Measurements from ENCODE around the gene COPS2. TPM values are rescaled to one million over a fixed set of nuclear protein-coding genes. Genes with fewer than 3 reads are reported as not detected.
A peak's percentile ranks its signal among the peaks of the same experiment; 100 is the strongest.

Gene COPS2
- total and polyA plus RNA-seq, 2 of the 13 experiments (the other 11 are each of a cell fraction or from before 2014, with no cell fraction given), result 37.8 to 66.3 TPM

- TF ChIP-seq ZNF883 (CRISPR knock-in tag; IDR thresholded peaks at IDR 0.05; ENCODE audit: not compliant biosample characterization) (peak; percentile 6), CBX1 (IDR thresholded peaks at IDR 0.05; ENCODE audit: low read depth) (peak; percentile 78), DNMT1 (CRISPR knock-in tag; IDR thresholded peaks at IDR 0.05) (0 out of 2 replicates have a peak, but pooled peaks have one; percentile 61), PHB2 (IDR thresholded peaks at IDR 0.05; ENCODE audit: partially characterized antibody) (no peak), BRCA1 (CRISPR knock-in tag; IDR thresholded peaks at IDR 0.05) (no peak), ZNF101 (CRISPR knock-in tag; IDR thresholded peaks at IDR 0.05; ENCODE audit: borderline replicate concordance, low read depth) (no peak), SRSF9 (IDR thresholded peaks at IDR 0.05; ENCODE audit: borderline replicate concordance, insufficient read depth, low read depth, low read length, poor library complexity, severe bottlenecking) (no peak), SKI (IDR thresholded peaks at IDR 0.05; ENCODE audit: partially characterized antibody) (peak; percentile 29), ARNTL (CRISPR knock-in tag; IDR thresholded peaks at IDR 0.05) (no peak), ZNF607 (CRISPR knock-in tag; IDR thresholded peaks at IDR 0.05; ENCODE audit: borderline replicate concordance) (peak; percentile 81; the same call in 1 of the 2 replicates), ZNF30 (CRISPR knock-in tag; IDR thresholded peaks at IDR 0.05) (0 out of 2 replicates have a peak, but pooled peaks have one; percentile 64), CENPX (CRISPR knock-in tag; IDR thresholded peaks at IDR 0.05) (no peak), SMAD1 (CRISPR knock-in tag; IDR thresholded peaks at IDR 0.05; ENCODE audit: borderline replicate concordance, low read depth) (0 out of 2 replicates have a peak, but pooled peaks have one; percentile 19), SALL2 (CRISPR knock-in tag; IDR thresholded peaks at IDR 0.05) (peak; percentile 51), ZNF451 (CRISPR knock-in tag; IDR thresholded peaks at IDR 0.05) (peak; percentile 93), RXRA (CRISPR knock-in tag; IDR thresholded peaks at IDR 0.05) (peak; percentile 50; the same call in 1 of the 2 replicates), KDM5A (IDR thresholded peaks at IDR 0.05; ENCODE audit: borderline replicate concordance, low read length) (peak; percentile 92), ZNF768 (CRISPR knock-in tag; IDR thresholded peaks at IDR 0.05) (peak; percentile 27; the same call in 1 of the 2 replicates), SIX1 (CRISPR knock-in tag; IDR thresholded peaks at IDR 0.05; ENCODE audit: borderline replicate concordance) (peak; percentile 79; the same call in 1 of the 2 replicates), ZNF660 (CRISPR knock-in tag; IDR thresholded peaks at IDR 0.05; ENCODE audit: borderline replicate concordance, low read depth) (no peak), ISL2 (CRISPR knock-in tag; IDR thresholded peaks at IDR 0.05) (peak; percentile 79), ZNF83 (CRISPR knock-in tag; IDR thresholded peaks at IDR 0.05; ENCODE audit: borderline replicate concordance) (no peak), FOXA1 (IDR thresholded peaks at IDR 0.05) (no peak), FOXA1 (CRISPR knock-in tag; IDR thresholded peaks at IDR 0.05) (no peak), ZNF510 (CRISPR knock-in tag; IDR thresholded peaks at IDR 0.05; ENCODE audit: low read depth) (no peak), KLF9 (CRISPR knock-in tag; IDR thresholded peaks at IDR 0.05; ENCODE audit: low read depth) (peak; percentile 81; the same call in 1 of the 2 replicates), POGZ (CRISPR knock-in tag; IDR thresholded peaks at IDR 0.05) (peak; percentile 93), KLF16 (CRISPR knock-in tag; IDR thresholded peaks at IDR 0.05) (peak in 1 of 2 experiments; percentile 69; a peak in 1 of 4 replicates)
- TF ChIP-seq, protein P1, sequence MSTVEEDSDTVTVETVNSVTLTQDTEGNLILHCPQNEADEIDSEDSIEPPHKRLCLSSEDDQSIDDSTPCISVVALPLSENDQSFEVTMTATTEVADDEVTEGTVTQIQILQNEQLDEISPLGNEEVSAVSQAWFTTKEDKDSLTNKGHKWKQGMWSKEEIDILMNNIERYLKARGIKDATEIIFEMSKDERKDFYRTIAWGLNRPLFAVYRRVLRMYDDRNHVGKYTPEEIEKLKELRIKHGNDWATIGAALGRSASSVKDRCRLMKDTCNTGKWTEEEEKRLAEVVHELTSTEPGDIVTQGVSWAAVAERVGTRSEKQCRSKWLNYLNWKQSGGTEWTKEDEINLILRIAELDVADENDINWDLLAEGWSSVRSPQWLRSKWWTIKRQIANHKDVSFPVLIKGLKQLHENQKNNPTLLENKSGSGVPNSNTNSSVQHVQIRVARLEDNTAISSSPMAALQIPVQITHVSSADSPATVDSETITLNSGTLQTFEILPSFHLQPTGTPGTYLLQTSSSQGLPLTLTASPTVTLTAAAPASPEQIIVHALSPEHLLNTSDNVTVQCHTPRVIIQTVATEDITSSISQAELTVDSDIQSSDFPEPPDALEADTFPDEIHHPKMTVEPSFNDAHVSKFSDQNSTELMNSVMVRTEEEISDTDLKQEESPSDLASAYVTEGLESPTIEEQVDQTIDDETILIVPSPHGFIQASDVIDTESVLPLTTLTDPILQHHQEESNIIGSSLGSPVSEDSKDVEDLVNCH (CRISPR knock-in tag; IDR thresholded peaks at IDR 0.05), result no peak
- TF ChIP-seq, protein P2, sequence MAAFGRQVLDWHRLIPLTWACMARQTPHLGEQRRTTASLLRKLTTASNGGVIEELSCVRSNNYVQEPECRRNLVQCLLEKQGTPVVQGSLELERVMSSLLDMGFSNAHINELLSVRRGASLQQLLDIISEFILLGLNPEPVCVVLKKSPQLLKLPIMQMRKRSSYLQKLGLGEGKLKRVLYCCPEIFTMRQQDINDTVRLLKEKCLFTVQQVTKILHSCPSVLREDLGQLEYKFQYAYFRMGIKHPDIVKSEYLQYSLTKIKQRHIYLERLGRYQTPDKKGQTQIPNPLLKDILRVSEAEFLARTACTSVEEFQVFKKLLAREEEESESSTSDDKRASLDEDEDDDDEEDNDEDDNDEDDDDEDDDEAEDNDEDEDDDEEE (CRISPR knock-in tag; IDR thresholded peaks at IDR 0.05), result no peak
Measured at GRCh38 chr15:49155110-49155833, at the start of gene COPS2 (continued).

All from HepG2 (cell line).